ENCODE results near the gene LIMA1.

DNA sequence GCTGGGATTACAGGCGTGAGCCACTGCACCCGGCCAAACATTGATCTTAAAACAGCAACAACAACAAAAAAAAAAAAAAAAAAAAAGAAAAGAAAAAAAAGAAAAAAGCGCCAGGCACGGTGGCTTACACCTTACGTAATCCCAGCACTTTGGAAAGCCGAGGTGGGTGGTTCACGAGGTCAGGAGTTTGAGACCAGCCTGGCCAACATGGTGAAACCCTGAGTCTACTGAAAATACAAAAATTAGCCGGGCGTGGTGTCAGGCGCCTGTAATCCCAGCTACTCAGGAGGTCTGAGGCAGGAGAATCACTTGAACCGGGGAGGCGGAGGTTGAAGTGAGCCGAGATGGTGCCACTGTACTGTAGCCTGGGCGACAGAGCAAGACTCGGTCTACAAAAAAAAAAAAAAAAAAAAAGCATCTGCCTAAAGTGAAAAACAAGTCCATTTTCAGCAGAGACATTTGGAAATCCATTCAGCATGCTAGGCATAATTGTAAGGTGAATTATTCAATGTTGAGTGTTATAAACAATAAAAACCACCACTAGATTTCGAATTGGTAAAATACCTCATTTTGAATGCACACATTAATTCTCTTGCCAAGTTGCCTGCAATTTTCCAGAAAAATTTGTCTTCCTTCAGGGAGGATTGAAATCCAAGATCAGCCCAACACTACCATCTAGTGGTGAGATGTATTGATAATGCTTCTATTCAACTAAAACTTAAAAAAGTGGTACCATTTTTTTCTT, 108.2 kb downstream of the LIMA1 start:
- TF ChIP-seq, protein P1, sequence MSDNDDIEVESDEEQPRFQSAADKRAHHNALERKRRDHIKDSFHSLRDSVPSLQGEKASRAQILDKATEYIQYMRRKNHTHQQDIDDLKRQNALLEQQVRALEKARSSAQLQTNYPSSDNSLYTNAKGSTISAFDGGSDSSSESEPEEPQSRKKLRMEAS (IDR thresholded peaks at IDR 0.05; ENCODE audit: low read depth, low read length) = no peak
- TF ChIP-seq POLR2A (IDR thresholded peaks at IDR 0.05; ENCODE audit: extremely low read depth, insufficient read length) = no peak
- TF ChIP-seq, protein P2, sequence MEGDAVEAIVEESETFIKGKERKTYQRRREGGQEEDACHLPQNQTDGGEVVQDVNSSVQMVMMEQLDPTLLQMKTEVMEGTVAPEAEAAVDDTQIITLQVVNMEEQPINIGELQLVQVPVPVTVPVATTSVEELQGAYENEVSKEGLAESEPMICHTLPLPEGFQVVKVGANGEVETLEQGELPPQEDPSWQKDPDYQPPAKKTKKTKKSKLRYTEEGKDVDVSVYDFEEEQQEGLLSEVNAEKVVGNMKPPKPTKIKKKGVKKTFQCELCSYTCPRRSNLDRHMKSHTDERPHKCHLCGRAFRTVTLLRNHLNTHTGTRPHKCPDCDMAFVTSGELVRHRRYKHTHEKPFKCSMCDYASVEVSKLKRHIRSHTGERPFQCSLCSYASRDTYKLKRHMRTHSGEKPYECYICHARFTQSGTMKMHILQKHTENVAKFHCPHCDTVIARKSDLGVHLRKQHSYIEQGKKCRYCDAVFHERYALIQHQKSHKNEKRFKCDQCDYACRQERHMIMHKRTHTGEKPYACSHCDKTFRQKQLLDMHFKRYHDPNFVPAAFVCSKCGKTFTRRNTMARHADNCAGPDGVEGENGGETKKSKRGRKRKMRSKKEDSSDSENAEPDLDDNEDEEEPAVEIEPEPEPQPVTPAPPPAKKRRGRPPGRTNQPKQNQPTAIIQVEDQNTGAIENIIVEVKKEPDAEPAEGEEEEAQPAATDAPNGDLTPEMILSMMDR (IDR thresholded peaks at IDR 0.05; ENCODE audit: low read depth, low read length) = peak; percentile 48
- TF ChIP-seq MYC (IDR thresholded peaks at IDR 0.05; ENCODE audit: low read depth, low read length) = no peak

All from NB4 (cell line).